ENCODE measurements around the gene EML5.

GRCh38 chr14:88599761-88600439 is 192.9 kb downstream of the EML5 start:
- TF ChIP-seq CTCF (IDR thresholded peaks at IDR 0.05) (no peak), ZNF263 (CRISPR knock-in tag; IDR thresholded peaks at IDR 0.05; ENCODE audit: low read depth) (no peak), FOXP1 (CRISPR knock-in tag; IDR thresholded peaks at IDR 0.05; ENCODE audit: borderline replicate concordance) (no peak), MAX (CRISPR knock-in tag; IDR thresholded peaks at IDR 0.05) (no peak), CREM (CRISPR knock-in tag; IDR thresholded peaks at IDR 0.05) (no peak), ATF6 (CRISPR knock-in tag; IDR thresholded peaks at IDR 0.05) (no peak)
